ENCODE results near the gene BRWD1. TPM values are rescaled to one million over a fixed set of nuclear protein-coding genes. Genes with fewer than 3 reads are reported as not detected.

Gene BRWD1
- total RNA-seq, 4 donors from 2014 or later: 55.0 to 104 (median 67.9) TPM

GRCh38 chr21:39334611-39335010 is 21.2 kb upstream of the BRWD1 start:
- intact Hi-C loops (cut with DNase I): no loop called here
- WGBS: 98% methylated on average over 4 of the region's 4 CpGs
- H3K27ac ChIP-seq (replicated peaks in 1 of 4): no peak overlapping the region
- H3K36me3 ChIP-seq: no peaks in the 10 kb centered on the region
- no peaks in the 10 kb centered on the region for H3K4me1 ChIP-seq
- no peak for DNase-seq (ENCODE audit: extremely low spot score)
- no peak for TF ChIP-seq EP300 (IDR thresholded peaks at IDR 0.05)
- no peak for TF ChIP-seq POLR2AphosphoS5 (IDR thresholded peaks at IDR 0.05)
- TF ChIP-seq, protein P1, sequence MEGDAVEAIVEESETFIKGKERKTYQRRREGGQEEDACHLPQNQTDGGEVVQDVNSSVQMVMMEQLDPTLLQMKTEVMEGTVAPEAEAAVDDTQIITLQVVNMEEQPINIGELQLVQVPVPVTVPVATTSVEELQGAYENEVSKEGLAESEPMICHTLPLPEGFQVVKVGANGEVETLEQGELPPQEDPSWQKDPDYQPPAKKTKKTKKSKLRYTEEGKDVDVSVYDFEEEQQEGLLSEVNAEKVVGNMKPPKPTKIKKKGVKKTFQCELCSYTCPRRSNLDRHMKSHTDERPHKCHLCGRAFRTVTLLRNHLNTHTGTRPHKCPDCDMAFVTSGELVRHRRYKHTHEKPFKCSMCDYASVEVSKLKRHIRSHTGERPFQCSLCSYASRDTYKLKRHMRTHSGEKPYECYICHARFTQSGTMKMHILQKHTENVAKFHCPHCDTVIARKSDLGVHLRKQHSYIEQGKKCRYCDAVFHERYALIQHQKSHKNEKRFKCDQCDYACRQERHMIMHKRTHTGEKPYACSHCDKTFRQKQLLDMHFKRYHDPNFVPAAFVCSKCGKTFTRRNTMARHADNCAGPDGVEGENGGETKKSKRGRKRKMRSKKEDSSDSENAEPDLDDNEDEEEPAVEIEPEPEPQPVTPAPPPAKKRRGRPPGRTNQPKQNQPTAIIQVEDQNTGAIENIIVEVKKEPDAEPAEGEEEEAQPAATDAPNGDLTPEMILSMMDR (IDR thresholded peaks at IDR 0.05): no peak
- TF ChIP-seq POLR2A (IDR thresholded peaks at IDR 0.05; ENCODE audit: low read depth): no peak
- no peaks in the 10 kb centered on the region for H3K27me3 ChIP-seq
- H3K4me3 ChIP-seq: no peak overlapping the region
- no peaks in the 10 kb centered on the region for H3K9me3 ChIP-seq

GRCh38 chr21:39332175-39332574 is 18.7 kb upstream of the BRWD1 start:
- WGBS: 87% methylated on average over 8 of the region's 8 CpGs
- intact Hi-C loops (cut with DNase I): no loop called here

DNA sequence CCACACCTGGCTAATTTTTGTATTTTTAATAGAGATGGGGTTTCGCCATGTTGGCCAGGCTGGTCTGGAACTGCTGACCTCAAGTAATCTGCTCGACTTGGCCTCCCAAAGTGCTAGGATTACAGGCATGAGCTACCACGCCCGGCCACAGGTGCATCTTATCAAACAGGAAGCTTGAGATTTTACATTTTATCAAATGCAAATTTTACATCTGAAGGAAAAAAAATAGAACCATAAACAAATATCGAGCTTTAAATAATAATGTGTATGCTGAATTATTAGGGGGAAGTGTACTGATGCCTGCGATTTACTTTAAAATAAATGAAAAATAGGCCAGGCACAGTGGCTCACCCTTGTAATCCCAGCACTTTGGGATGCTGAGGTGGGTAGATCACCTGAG is 16.6 kb upstream of the BRWD1 start:
- no peak overlapping the region for H3K27ac ChIP-seq (replicated peaks in 1 of 4)
- no peak overlapping the region for H3K4me3 ChIP-seq
- no peaks in the 10 kb centered on the region for H3K9me3 ChIP-seq
- no peaks in the 10 kb centered on the region for H3K27me3 ChIP-seq
- H3K36me3 ChIP-seq: no peaks in the 10 kb centered on the region
- TF ChIP-seq, protein P1 (IDR thresholded peaks at IDR 0.05): no peak
- no peak for TF ChIP-seq POLR2A (IDR thresholded peaks at IDR 0.05; ENCODE audit: low read depth)
- no peak for TF ChIP-seq POLR2AphosphoS5 (IDR thresholded peaks at IDR 0.05)
- no peak for TF ChIP-seq EP300 (IDR thresholded peaks at IDR 0.05)
- H3K4me1 ChIP-seq: no peaks in the 10 kb centered on the region
- 91% methylated on average over 6 of the region's 6 CpGs for WGBS
- intact Hi-C loops (cut with DNase I): no loop called here
- no peak for DNase-seq (ENCODE audit: extremely low spot score)

More at GRCh38 chr21:39332175-39332574, 18.7 kb upstream of the BRWD1 start:
- Histone ChIP-seq H3K4me3 (no peak overlapping the region), H3K9me3 (no peaks in the 10 kb centered on the region), H3K36me3 (no peaks in the 10 kb centered on the region), H3K27me3 (no peaks in the 10 kb centered on the region), H3K27ac (replicated peaks in 1 of 4) (no peak overlapping the region), H3K4me1 (no peaks in the 10 kb centered on the region)
- TF ChIP-seq POLR2A (IDR thresholded peaks at IDR 0.05; ENCODE audit: low read depth) (no peak), POLR2AphosphoS5 (IDR thresholded peaks at IDR 0.05) (no peak), EP300 (IDR thresholded peaks at IDR 0.05) (no peak)
- TF ChIP-seq, protein P1 (IDR thresholded peaks at IDR 0.05): no peak
- DNase-seq (ENCODE audit: extremely low spot score): no peak

GRCh38 chr21:39327727-39328126 is 14.3 kb upstream of the BRWD1 start:
- 93% methylated on average over 7 of the region's 7 CpGs for WGBS
- no peak overlapping the region for H3K27ac ChIP-seq (replicated peaks in 1 of 4)
- no peak for DNase-seq (ENCODE audit: extremely low spot score)
- no peaks in the 10 kb centered on the region for H3K36me3 ChIP-seq
- H3K27me3 ChIP-seq: no peaks in the 10 kb centered on the region
- H3K4me3 ChIP-seq: no peak overlapping the region
- intact Hi-C loops (cut with DNase I): no loop called here
- TF ChIP-seq POLR2A (IDR thresholded peaks at IDR 0.05; ENCODE audit: low read depth) (no peak), POLR2AphosphoS5 (IDR thresholded peaks at IDR 0.05) (no peak), EP300 (IDR thresholded peaks at IDR 0.05) (no peak)
- TF ChIP-seq, protein P1 (IDR thresholded peaks at IDR 0.05): no peak
- H3K9me3 ChIP-seq: no peaks in the 10 kb centered on the region
- no peaks in the 10 kb centered on the region for H3K4me1 ChIP-seq

DNA sequence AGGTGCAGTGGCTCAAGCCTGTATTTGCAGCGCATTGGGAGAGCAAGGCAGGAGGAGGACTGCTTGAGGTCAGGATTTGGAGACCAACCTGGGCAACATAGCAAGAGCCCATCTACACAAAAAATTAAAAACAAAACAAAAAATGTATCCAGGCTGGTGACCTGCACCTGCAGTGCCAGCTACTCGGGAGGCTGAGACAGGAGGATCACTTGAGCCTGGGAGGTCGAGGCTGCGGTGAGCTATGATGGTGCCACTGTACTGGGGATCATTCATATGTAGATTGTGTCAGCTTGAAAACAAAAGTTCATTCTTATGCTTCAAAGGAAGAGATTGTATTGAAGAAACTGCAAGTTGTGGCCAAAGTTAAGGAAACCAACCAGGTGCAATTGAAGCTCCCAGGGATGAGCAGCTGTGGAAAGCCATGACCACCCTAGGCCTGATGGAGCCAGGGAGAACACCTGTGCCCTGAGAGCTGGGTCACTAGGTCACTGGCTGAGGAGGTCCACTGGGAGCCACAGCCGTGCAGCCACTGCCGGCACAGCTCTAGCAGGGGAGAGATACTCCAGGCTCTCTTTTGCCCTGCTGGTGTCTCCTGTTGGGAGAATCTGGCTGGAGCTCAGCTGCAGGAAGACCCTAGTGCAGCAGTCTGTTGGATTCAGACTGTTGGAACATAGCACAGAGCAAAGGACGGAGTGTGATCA is 13.3 kb upstream of the BRWD1 start:
- H3K9me3 ChIP-seq: no peaks in the 10 kb centered on the region
- no peaks in the 10 kb centered on the region for H3K27me3 ChIP-seq
- no peak overlapping the region for H3K27ac ChIP-seq (replicated peaks in 1 of 4)
- WGBS: 92% methylated on average over 7 of the region's 7 CpGs
- no peaks in the 10 kb centered on the region for H3K36me3 ChIP-seq
- TF ChIP-seq POLR2AphosphoS5 (IDR thresholded peaks at IDR 0.05) (no peak), EP300 (IDR thresholded peaks at IDR 0.05) (no peak), POLR2A (IDR thresholded peaks at IDR 0.05; ENCODE audit: low read depth) (no peak)
- TF ChIP-seq, protein P1 (IDR thresholded peaks at IDR 0.05): no peak
- no peak for DNase-seq (ENCODE audit: extremely low spot score)
- peaks cover 0 to 7% (median 3%) of the 10 kb centered on the region in 4 donors for H3K4me1 ChIP-seq
- intact Hi-C loops (cut with DNase I): no loop called here
- H3K4me3 ChIP-seq: no peak overlapping the region

Measured in esophagus muscularis mucosa (tissue), 4 donors.